Measurements from ENCODE around the gene GRB2.
"Not testable (repeated sequence)": the region's sequence is repeated elsewhere in the genome, so short reads cannot be mapped to it uniquely, and the experiment has no call there.

GRB2 gene

DNA sequence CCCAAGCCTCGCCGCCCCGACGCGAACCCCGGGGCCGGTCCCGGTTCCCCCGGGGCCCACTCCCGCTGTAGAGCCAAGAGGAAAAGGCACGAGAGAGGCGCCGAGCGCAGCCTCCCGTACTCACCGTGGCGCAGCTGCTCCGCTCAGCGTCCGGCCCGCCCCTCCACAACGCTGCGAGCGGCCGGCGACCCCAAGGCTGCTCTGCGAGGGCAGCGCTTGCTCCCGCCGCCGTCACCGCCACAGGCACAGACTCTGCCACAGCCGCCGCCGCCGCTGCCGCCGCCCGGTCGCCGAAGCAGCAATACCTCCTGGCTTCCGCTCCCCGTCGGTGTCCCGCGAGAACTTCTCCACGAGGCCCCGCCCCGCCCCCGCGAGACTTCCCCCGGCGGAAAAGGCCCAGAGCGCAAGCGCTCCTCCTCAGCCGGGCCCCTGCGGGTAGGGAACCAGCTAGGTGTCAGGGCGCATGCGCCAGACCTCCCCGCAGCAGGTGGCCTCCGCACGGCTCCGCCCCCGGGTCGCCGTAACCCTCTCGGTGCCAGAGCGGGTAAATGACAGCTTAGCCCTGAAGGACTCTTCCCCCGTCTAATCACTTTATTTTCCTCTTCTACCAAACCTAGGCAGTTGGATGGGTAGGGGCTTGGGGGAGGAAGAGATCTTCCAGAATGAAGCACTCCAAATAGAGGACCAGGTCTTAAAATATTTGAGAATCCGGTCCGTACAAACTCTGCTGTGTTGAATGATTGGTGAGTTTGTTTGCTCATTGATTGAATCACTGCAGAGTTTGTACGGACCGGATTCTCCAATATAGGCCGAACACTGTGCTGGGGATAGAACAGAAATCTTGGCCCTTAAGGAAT is at the start of gene GRB2:
Gene GRB2, minus strand, starts transcription at position 314 of the 857 bp plus-strand sequence. CDS start 12,050 bp downstream, outside the sequence.
- peak; percentile 100 for DNase-seq

DNA sequence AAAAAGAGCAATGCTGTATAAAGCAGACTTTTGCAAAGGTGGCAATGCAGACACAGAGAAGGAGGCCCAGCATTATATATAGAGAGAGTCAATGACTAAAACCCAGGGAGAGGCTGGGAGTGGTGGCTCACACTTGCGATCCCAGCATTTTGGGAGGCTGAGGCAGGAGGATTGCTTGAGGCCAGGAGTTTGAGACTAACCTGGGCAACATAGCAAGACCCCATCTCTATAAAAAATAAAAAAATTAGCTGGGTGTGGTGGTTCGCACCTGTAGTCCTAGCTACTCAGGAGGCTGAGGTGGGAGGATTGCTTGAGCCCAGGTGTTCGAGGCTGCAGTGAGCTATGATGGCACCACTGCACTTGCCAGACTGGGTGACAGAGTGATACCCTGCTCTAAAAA is 49.2 kb upstream of the GRB2 start:
- DNase-seq: not testable (repeated sequence)

GRCh38 chr17:75454193-75454592 is 48.7 kb upstream of the GRB2 start:
- no peak for DNase-seq

DNA sequence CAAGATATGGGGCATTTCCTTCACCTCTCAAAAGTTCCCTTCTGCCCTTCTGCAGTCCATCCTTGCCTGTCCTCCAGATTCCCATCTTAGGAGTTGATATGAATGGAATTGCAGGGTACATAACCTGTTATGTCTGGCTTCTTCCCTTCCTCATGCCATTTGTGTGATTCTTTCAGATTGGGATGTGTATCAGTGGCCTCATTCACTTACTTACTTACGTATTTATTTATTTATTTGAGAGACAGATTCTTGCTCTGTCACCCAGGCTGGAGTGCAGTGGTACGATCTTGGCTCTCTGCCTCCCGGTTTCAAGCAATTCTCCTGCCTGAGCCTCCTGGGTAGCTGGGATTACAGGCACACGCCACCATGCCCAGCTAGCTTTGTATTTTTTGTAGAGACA is 44.8 kb upstream of the GRB2 start:
- DNase-seq: no peak

DNA sequence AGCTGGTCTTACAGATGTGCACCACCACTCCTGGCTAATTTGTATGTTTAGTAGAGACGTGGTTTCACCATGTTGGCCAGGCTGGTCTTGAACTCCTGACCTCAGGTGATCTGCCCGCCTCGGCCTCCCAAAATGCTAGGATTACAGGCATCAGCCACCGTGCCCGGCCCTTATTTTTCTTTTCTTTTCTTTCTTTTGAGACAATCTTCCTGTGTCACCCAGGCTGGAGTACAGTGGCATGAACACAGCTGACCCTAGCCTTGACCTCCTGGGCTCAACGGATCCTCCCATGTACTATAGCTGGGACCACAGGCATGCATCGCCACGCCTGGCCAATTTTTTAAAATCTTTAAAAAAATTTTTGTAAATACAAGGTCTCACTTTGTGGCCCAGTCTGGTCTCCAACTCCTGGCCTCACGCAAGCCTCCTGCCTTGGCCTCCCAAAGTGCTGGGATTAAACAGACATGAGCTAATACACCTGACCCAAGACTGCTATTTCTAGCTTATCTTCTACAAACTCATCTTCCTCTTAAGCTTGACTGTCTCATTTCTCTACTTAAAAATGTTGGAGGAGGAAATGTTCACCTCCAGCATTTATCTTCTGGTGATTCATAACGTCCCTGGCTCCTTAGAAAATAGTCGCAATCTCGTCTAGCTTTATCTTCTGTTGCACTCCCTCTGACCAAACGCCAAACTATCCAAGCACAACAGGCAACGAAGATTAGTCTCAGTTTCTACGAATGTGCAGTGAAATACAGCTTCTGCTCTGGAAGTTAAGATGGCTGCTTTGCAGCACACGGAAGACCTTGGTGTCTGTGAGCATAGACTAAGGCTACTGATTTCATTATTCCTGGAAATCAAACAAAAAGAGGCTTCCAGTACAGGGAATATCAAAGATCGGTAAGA is 42.7 kb upstream of the GRB2 start:
- no peak for DNase-seq

- not testable (repeated sequence) for DNase-seq
Observed at GRCh38 chr17:75445896-75446295, 40.4 kb upstream of the GRB2 start.

- DNase-seq: no peak
Observed at GRCh38 chr17:75445296-75445695, 39.8 kb upstream of the GRB2 start.

DNA sequence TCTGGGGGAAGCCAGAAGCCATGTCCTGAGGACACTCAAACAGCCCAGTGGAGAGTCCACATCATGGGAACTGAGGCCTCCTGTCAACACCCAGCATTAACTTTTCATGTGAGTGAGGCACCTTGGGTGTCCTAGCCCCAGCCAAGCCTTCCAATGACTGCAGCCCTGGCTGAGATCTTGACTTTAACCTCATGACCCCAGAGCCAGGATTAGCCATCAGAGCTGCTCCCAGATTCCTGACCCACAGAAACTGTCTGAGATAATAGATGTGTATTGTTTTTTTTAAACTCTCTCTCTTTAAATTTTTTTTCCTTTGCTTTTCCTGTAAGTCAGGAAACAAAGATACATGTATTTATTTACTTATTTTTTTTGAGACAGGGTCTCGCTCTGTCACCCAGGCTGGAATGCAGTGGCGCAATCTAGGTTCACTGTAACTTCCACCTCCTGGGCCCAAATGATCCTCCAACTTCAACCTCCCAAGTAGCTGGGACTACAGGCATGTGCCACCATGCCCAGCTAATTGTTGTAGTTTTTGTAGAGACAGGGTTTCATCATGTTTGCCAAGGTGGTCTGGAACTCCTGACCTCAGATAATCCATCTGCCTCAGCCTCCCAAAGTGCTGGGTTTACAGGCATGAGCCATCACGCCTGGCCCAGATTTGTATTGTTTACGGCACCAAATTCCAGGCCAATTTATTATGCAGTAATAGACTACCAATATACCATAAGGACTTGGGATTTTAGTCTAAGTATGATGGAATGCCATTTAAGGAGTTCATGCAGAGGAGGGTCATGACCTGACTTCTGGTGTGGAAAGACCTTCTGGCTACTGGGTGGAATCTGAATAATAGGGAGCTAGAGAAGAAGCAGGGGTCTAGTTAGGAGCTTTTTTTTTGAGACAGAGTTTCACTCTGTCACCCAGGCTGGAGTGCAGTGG is 37.0 kb upstream of the GRB2 start:
- no peak for DNase-seq

DNA sequence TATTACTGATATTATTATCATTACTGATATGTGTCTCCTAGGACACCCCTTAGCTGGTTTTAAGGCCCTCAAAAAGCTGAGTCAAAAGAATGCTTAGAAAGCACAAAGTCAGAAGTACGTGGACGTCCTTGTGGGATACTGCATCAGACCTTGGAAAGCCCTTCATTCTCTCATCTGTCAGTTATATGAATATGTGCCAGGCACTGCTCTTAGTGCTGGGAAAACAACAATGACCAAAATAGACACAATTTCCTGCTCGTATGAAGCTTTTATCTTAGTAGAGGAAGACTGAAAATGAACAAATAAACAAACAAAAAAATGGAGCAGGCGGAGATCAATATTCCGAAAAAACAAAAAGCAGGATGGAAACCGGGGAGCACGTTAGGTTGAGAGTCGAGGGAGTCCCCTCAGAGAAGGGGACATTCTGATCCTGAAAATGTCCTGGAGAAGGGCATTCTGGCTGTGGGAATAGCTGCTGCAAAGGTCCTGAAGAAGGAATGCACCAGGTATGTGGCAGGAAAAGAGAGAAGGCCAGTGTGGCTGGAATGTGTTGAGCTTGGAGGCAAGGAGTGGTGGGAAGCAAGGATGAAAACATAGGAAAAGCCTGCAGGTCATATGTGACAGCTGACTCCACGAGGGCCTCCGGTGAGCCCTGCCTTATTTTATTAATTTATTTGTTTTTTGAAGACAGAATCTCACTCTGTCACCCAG is 35.4 kb upstream of the GRB2 start:
- DNase-seq: no peak

DNA sequence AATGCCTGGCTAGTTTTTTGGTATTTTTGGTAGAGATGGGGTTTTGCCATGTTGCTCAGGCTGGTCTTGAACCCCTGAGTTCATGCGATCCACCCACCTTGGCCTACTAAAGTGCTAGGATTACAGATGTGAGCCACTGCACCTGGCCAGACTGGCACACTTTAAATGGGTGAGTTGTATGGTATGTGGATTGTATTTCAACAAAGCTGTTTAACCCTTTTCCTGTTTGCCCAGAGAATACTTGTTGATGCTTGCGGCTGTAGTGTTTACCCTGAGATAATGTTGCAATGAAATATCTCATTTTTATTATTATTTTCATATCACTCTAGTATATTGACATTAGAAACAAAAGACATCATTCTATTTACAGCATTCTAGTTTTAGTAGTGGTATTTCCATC is 33.8 kb upstream of the GRB2 start:
- no peak for DNase-seq

DNA sequence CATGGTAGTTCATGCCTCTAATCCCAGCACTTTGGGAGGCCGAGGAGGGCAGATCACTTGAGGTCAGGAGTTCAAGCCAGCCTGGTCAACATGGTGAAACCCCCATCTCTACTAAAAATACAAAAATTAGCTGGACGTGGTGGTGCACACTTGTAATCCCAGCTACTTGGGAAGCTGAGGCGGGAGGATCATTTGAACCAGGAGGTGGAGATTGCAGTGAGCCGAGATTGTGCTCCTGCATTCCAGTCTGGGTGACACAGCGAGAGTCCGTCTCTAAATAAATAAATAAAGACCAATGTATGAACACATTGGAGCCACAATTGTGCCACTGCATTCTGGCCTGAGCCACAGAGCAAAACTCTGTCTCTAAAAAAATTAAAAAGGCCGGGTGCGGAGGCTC is 31.9 kb upstream of the GRB2 start:
- not testable (repeated sequence) for DNase-seq

DNA sequence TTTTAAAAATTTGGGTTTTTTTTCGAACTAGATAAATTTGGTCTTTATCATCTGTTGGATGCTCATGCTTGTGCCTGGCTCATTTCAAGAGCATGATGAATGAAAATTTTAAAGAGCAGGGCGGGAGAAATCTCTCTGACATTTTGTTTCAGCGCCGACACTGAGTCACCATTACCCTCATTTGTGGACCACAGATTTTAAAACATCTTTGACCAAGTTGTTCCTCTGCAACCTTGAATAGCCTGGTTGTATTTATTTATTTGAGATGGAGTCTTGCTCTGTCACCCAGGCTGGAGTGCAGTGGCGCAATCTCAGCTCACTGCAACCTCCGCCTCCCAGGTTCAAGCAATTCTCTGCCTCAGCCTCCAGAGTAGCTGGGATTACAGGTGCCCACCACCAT is 29.0 kb upstream of the GRB2 start:
- DNase-seq: not testable (repeated sequence)

DNA sequence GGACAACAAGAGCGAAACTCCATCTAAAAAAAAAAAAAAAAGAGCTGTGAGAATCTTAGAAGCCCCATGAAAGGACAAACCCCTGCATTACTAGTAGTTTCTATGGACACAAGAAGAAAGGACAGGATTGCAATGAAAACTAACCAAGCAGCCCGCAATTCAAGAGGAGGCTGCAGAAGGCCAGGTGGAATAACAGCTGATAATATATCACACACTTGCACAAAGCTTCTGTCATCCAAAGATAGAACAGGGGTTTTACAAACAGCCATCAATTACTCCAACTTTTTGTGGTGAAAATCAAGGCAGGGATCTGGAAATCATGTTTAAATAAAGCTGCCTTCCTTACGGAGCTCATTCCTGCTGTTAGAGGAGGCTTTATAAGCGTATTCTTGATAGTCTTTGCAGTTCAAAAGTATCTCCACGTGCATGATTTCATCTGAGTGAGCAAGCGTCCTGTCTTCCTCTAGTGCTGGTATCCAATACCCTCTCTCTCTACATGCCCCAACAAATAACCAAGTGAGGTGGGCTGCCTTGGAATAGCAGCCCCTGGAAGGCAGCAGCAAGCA is 27.8 kb upstream of the GRB2 start:
- DNase-seq: no peak

GRCh38 chr17:75430159-75430974 is 24.9 kb upstream of the GRB2 start:
- no peak for DNase-seq

GRCh38 chr17:75428543-75429469 is 23.3 kb upstream of the GRB2 start:
- DNase-seq: no peak

DNA sequence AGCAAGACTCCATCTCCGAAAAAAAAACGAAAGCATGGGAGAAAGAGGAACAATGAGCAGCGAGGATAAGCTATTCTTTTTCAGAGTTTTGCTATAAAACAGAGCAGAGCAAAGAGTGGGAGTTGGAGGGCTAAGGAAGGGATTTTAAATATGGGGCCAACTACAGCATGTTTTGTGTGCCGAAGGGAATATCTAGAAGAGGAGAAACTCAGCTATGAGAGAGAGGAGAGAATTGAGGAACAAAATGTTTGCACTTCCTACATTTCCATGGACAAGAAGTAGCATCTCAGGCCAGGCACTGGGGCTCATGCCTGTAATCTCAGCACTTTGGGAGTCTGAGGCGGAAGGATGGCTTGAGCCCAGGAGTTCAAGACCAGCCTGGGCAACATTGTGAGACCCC is 13.1 kb upstream of the GRB2 start:
- DNase-seq: no peak

DNA sequence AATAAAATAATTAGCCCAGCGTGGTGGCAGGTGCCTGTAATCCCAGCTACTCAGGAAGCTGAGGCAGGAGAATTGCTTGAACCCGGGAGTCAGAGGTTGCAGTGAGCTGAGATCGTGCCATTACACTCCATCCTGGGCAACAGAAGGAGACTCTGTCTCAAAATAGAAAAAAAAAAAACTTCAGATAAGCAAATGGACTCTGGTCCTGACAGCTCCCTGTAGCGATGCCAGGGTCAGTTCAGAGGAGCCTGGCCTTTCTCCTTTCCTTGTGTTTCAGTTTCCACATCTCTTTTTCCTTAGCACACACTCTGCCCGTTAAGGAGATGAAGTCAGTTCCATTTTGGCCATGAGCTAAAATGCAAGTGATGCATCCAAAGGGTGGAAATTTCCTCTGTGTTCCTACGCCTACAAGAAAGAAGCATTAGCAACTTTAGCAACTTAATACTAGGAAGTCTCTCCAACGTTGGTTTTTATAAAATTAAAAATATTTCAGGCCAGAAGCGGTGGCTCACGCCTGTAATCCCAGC is 11.6 kb upstream of the GRB2 start:
- DNase-seq: no peak

GRCh38 chr17:75416006-75416405 is 10.5 kb upstream of the GRB2 start:
- DNase-seq: no peak

DNA sequence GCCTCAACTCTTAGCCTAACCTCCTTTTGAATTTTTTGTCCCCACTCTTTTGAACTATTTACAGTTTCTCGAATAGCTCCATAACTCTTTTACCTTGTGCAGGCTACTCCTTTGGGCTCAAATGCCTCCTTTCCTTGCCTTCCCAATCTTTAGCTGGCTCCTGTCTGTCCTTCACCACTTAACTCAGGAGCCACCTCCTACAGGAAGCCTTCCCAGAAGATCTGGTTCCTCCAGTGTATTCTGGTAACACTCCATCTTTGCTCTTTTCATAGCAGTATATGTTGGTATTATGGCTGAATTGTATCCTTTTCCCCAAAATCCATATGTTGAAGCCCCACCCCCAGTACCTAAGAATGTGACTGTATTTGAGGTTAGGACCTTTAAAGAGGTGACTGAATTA is 9.0 kb upstream of the GRB2 start:
- DNase-seq: no peak
